ENCODE results near the gene LDLRAD3.

LDLRAD3 gene

DNA sequence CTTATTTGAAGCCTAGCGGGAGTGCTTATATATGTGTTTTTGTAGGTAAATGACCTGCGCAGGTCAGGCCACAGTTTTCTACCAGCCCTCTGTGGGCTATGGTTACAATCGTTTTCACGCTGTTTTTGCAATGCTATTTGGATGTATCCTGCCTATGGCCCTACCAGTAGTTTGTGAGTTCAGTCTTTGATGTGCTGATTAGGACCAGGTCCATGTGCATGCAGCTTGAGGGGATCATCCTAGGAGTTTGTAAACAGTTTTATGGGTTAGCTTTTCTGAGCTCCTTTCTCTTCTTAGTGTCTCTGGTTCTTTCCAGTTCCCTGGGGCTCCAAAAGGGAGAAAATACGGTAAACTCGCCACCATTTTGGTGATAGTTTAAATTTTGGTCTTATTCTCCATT, 142.5 kb downstream of the LDLRAD3 start:
- no peak for ATAC-seq
- TF ChIP-seq SNAI2 (CRISPR knock-in tag; IDR thresholded peaks at IDR 0.05): no peak
- TF ChIP-seq CSDC2 (CRISPR knock-in tag; IDR thresholded peaks at IDR 0.05): no peak
- TF ChIP-seq RARB (CRISPR knock-in tag; IDR thresholded peaks at IDR 0.05): no peak
- no peak for TF ChIP-seq ZNF70 (CRISPR knock-in tag; IDR thresholded peaks at IDR 0.05)
- TF ChIP-seq TOX (CRISPR knock-in tag; IDR thresholded peaks at IDR 0.05; ENCODE audit: borderline replicate concordance): no peak
- no peak for TF ChIP-seq PPARA (CRISPR knock-in tag; IDR thresholded peaks at IDR 0.05; ENCODE audit: borderline replicate concordance)

DNA sequence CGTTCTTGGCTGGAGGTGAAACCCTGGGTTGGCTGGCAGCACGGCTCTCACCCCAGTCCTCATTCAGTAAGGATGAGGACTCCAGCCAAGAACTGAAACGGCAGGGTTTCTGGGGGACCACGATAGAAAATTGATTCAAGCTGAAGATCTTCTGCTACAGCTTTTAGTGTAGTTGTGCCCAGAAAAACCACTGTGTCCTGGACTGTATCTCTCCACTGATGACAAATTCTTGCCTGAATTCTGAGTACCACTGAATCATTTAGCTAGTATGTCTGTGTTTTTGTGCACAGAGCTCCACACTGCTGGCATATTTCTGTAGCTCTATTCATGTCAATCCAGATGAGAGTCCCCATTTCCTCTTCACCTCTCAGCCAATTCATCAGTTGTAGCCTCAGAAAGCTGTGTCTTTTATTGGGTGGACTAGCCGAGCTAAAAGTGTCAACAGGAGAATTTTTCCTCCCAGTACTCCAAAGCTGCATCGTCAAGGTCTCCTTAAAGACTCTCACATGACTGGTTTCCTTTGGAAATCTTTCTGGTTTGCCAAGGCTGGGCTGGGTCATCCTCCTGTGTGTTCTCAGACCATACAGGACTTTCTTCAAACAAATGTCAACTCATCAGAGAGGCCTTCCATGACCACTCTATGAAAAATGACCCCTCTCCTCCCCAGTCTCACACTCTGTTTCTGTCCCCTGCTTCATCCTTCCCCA, 144.6 kb downstream of the LDLRAD3 start:
- no peak for TF ChIP-seq TCF4 (CRISPR knock-in tag; IDR thresholded peaks at IDR 0.05; ENCODE audit: borderline replicate concordance)
- TF ChIP-seq, protein P1, sequence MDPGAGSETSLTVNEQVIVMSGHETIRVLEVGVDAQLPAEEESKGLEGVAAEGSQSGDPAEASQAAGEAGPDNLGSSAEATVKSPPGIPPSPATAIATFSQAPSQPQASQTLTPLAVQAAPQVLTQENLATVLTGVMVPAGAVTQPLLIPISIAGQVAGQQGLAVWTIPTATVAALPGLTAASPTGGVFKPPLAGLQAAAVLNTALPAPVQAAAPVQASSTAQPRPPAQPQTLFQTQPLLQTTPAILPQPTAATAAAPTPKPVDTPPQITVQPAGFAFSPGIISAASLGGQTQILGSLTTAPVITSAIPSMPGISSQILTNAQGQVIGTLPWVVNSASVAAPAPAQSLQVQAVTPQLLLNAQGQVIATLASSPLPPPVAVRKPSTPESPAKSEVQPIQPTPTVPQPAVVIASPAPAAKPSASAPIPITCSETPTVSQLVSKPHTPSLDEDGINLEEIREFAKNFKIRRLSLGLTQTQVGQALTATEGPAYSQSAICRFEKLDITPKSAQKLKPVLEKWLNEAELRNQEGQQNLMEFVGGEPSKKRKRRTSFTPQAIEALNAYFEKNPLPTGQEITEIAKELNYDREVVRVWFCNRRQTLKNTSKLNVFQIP (CRISPR knock-in tag; IDR thresholded peaks at IDR 0.05; ENCODE audit: borderline replicate concordance, low read depth): no peak
- TF ChIP-seq PPARA (CRISPR knock-in tag; IDR thresholded peaks at IDR 0.05; ENCODE audit: borderline replicate concordance): no peak
- TF ChIP-seq TOX (CRISPR knock-in tag; IDR thresholded peaks at IDR 0.05; ENCODE audit: borderline replicate concordance): no peak
- TF ChIP-seq RARB (CRISPR knock-in tag; IDR thresholded peaks at IDR 0.05): no peak
- TF ChIP-seq ZC3H10 (CRISPR knock-in tag; IDR thresholded peaks at IDR 0.05): no peak
- TF ChIP-seq, protein P2, sequence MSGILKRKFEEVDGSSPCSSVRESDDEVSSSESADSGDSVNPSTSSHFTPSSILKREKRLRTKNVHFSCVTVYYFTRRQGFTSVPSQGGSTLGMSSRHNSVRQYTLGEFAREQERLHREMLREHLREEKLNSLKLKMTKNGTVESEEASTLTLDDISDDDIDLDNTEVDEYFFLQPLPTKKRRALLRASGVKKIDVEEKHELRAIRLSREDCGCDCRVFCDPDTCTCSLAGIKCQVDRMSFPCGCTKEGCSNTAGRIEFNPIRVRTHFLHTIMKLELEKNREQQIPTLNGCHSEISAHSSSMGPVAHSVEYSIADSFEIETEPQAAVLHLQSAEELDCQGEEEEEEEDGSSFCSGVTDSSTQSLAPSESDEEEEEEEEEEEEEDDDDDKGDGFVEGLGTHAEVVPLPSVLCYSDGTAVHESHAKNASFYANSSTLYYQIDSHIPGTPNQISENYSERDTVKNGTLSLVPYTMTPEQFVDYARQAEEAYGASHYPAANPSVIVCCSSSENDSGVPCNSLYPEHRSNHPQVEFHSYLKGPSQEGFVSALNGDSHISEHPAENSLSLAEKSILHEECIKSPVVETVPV (CRISPR knock-in tag; IDR thresholded peaks at IDR 0.05): no peak
- TF ChIP-seq, protein P3, sequence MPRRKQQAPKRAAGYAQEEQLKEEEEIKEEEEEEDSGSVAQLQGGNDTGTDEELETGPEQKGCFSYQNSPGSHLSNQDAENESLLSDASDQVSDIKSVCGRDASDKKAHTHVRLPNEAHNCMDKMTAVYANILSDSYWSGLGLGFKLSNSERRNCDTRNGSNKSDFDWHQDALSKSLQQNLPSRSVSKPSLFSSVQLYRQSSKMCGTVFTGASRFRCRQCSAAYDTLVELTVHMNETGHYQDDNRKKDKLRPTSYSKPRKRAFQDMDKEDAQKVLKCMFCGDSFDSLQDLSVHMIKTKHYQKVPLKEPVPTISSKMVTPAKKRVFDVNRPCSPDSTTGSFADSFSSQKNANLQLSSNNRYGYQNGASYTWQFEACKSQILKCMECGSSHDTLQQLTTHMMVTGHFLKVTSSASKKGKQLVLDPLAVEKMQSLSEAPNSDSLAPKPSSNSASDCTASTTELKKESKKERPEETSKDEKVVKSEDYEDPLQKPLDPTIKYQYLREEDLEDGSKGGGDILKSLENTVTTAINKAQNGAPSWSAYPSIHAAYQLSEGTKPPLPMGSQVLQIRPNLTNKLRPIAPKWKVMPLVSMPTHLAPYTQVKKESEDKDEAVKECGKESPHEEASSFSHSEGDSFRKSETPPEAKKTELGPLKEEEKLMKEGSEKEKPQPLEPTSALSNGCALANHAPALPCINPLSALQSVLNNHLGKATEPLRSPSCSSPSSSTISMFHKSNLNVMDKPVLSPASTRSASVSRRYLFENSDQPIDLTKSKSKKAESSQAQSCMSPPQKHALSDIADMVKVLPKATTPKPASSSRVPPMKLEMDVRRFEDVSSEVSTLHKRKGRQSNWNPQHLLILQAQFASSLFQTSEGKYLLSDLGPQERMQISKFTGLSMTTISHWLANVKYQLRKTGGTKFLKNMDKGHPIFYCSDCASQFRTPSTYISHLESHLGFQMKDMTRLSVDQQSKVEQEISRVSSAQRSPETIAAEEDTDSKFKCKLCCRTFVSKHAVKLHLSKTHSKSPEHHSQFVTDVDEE (CRISPR knock-in tag; IDR thresholded peaks at IDR 0.05): no peak
- no peak for TF ChIP-seq ZFP30 (CRISPR knock-in tag; IDR thresholded peaks at IDR 0.05)
- no peak for TF ChIP-seq ISL1 (CRISPR knock-in tag; IDR thresholded peaks at IDR 0.05)
- TF ChIP-seq ZNF565 (CRISPR knock-in tag; conservative IDR thresholded peaks at IDR 0.05; ENCODE audit: low read depth): no peak
- TF ChIP-seq SNAI2 (CRISPR knock-in tag; IDR thresholded peaks at IDR 0.05): no peak
- TF ChIP-seq ESRRG (CRISPR knock-in tag; IDR thresholded peaks at IDR 0.05): no peak
- no peak for TF ChIP-seq CSDC2 (CRISPR knock-in tag; IDR thresholded peaks at IDR 0.05)
- no peak for TF ChIP-seq GLIS3 (CRISPR knock-in tag; IDR thresholded peaks at IDR 0.05)
- TF ChIP-seq BACH2 (CRISPR knock-in tag; IDR thresholded peaks at IDR 0.05; ENCODE audit: borderline replicate concordance): no peak
- ATAC-seq: peak; percentile 80

DNA sequence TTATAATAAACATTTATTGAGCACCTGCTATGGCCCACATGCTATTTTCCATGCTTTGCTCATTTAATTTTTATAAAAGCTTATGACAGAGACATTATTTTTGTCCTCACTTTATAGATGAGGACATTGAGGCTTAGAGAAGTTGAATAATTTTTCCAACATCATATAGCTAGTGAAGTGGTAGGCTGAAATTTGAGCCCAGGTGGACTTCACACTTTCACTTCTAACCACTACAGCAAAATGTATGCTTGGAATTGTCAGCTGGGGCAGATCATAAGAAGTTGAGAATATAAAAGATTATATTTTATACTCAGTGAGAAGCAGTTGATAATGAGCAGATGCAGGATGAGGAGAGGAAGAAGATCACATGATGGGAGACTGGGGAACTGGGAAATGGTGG, 146.1 kb downstream of the LDLRAD3 start:
- no peak for TF ChIP-seq TCF4 (CRISPR knock-in tag; IDR thresholded peaks at IDR 0.05; ENCODE audit: borderline replicate concordance)
- TF ChIP-seq, protein P3 (CRISPR knock-in tag; IDR thresholded peaks at IDR 0.05): no peak
- no peak for TF ChIP-seq ZNF70 (CRISPR knock-in tag; IDR thresholded peaks at IDR 0.05)
- TF ChIP-seq CSDC2 (CRISPR knock-in tag; IDR thresholded peaks at IDR 0.05): no peak
- TF ChIP-seq GLIS3 (CRISPR knock-in tag; IDR thresholded peaks at IDR 0.05): no peak
- no peak for ATAC-seq

Measured in SK-N-SH treated with all-trans-retinoic acid at 6 μM for 48 hours (cell line).